MM.1S (cell line): ENCODE data around the gene HTR1D.

ENCODE experiments used
- EZH2 ChIP-seq: fragments of 300-600 bp; sonication (generic); optimal IDR thresholded peaks from 2 replicates; pipeline ENCODE3; 2017; ENCODE audit warnings: low read depth, mild to moderate bottlenecking, antibody characterized with exemption, low read length, mixed read lengths
- TF ChIP-seq, protein P1 (sequence below): fragments of 300-600 bp; sonication (generic); IDR thresholded peaks from 2 replicates; pipeline ENCODE4 v1.5.1; 2016; ENCODE audit warnings: antibody characterized with exemption, low read length, mixed read lengths

- TF ChIP-seq, protein P1, sequence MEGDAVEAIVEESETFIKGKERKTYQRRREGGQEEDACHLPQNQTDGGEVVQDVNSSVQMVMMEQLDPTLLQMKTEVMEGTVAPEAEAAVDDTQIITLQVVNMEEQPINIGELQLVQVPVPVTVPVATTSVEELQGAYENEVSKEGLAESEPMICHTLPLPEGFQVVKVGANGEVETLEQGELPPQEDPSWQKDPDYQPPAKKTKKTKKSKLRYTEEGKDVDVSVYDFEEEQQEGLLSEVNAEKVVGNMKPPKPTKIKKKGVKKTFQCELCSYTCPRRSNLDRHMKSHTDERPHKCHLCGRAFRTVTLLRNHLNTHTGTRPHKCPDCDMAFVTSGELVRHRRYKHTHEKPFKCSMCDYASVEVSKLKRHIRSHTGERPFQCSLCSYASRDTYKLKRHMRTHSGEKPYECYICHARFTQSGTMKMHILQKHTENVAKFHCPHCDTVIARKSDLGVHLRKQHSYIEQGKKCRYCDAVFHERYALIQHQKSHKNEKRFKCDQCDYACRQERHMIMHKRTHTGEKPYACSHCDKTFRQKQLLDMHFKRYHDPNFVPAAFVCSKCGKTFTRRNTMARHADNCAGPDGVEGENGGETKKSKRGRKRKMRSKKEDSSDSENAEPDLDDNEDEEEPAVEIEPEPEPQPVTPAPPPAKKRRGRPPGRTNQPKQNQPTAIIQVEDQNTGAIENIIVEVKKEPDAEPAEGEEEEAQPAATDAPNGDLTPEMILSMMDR = no peak
- no peak for TF ChIP-seq EZH2
Observed at GRCh38 chr1:23242414-23242813, 25.1 kb upstream of the HTR1D start.
